ENCODE data around the gene TPCN2. TPM values are rescaled to one million over a fixed set of nuclear protein-coding genes. Genes with fewer than 3 reads are reported as not detected.
A peak's percentile ranks its signal among the peaks of the same experiment; 100 is the strongest.

The TPCN2 gene
- total RNA-seq, 3 donors from 2014 or later (not counting 1 experiment from before 2014, with no cell fraction given) = 14.9 to 18.3 (median 18.2) TPM

GRCh38 chr11:69121621-69122325 lies 73.0 kb downstream of the TPCN2 start:
- intact Hi-C loops (cut with micrococcal nuclease) = no loop called here

GRCh38 chr11:69122326-69122629 lies 73.5 kb downstream of the TPCN2 start:
- H3K27me3 Mint-ChIP-seq (ENCODE audit: low read depth in 2 of 2) = peaks cover 0 to 2% of the 10 kb centered on the region in 2 donors
- H3K4me3 ChIP-seq (ENCODE audit: low read length) = no peak overlapping the region
- H3K36me3 Mint-ChIP-seq = no peaks in the 10 kb centered on the region
- no peaks in the 10 kb centered on the region for H3K36me3 ChIP-seq (ENCODE audit: control insufficient read depth, insufficient read depth, low read length)
- 95% methylated on average over 9 of the region's 9 CpGs for WGBS (ENCODE audit: insufficient coverage)
- H3K4me1 Mint-ChIP-seq = no peaks in the 10 kb centered on the region
- H3K27ac ChIP-seq (ENCODE audit: low read length) = no peak overlapping the region
- ATAC-seq (no peak), DNase-seq (no peak)
- no peak overlapping the region for H3K27ac Mint-ChIP-seq
- H3K9me3 ChIP-seq (ENCODE audit: control insufficient read depth, insufficient read depth, low read length) = no peaks in the 10 kb centered on the region
- no peak overlapping the region for H3K4me3 Mint-ChIP-seq
- H3K27me3 ChIP-seq (ENCODE audit: control insufficient read depth, insufficient read depth, low read length) = no peaks in the 10 kb centered on the region
- H3K9me3 Mint-ChIP-seq = no peaks in the 10 kb centered on the region
- TF ChIP-seq CTCF (IDR thresholded peaks at IDR 0.05) = no peak
- H3K4me1 ChIP-seq (ENCODE audit: control insufficient read depth, insufficient read depth, low read length) = peaks cover 9% of the 10 kb centered on the region
- intact Hi-C loops (cut with micrococcal nuclease) = no loop called here

More at GRCh38 chr11:69121621-69122325, 73.0 kb downstream of the TPCN2 start:
- H3K9me3 Mint-ChIP-seq = no peaks in the 10 kb centered on the region
- H3K4me1 ChIP-seq (ENCODE audit: control insufficient read depth, insufficient read depth, low read length) = peaks cover 9% of the 10 kb centered on the region
- no peak overlapping the region for H3K4me3 Mint-ChIP-seq
- 91% methylated on average over 19 of the region's 19 CpGs for WGBS (ENCODE audit: insufficient coverage)
- H3K27ac ChIP-seq (ENCODE audit: low read length) = no peak overlapping the region
- ATAC-seq (no peak), DNase-seq (no peak)
- H3K27ac Mint-ChIP-seq = no peak overlapping the region
- H3K36me3 Mint-ChIP-seq = no peaks in the 10 kb centered on the region
- H3K4me1 Mint-ChIP-seq = no peaks in the 10 kb centered on the region
- H3K36me3 ChIP-seq (ENCODE audit: control insufficient read depth, insufficient read depth, low read length) = no peaks in the 10 kb centered on the region
- no peaks in the 10 kb centered on the region for H3K9me3 ChIP-seq (ENCODE audit: control insufficient read depth, insufficient read depth, low read length)
- TF ChIP-seq CTCF (IDR thresholded peaks at IDR 0.05) = no peak
- H3K4me3 ChIP-seq (ENCODE audit: low read length) = no peak overlapping the region
- H3K27me3 ChIP-seq (ENCODE audit: control insufficient read depth, insufficient read depth, low read length) = no peaks in the 10 kb centered on the region
- peaks cover 0 to 2% of the 10 kb centered on the region in 2 donors for H3K27me3 Mint-ChIP-seq (ENCODE audit: low read depth in 2 of 2)

DNA sequence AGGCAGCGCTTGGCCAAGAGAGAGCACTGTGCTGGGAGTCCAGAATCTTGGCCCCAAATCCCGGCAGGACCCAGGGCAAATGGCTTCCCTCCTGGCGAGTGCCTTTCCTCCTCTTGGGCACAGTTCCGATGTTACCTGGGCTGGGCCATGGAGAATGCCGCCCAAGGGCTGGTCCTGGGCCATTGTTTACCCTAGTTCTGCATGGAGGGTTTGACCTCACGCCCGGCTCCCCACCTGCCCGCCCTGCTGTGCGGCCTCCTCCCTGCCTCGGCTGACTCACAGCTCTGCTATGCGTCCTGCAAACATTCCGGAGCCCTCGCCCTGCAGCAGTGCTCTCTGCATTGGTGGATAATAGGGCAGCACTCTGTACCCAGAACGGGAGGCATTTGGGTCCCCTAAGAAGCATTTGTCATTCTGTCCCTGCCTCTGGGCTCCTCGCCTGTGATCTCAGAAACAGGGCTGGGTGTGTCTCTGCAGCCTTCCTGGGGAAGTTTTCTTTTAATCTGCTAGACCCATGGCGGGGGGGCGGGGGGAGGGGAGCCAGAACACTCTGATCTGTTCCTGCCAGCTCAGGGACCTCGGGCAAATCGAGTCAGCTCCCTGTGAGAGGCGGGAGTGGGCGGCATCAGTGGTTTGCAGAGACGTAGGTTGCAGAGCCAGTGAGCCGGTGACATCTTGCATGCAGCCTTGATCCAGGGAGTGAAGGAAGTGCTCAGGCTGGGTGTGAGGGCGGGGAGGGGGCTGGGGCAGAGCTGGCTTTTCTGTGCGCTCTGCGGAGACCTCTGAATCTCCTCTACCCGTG lies 74.1 kb downstream of the TPCN2 start:
- peak in 1 of 2 donors; percentile 77 for DNase-seq
- Mint-ChIP-seq H3K27me3 (ENCODE audit: low read depth in 2 of 2) (peaks cover 0 to 2% of the 10 kb centered on the region in 2 donors), H3K4me3 (no peak overlapping the region), H3K27ac (no peak overlapping the region), H3K4me1 (no peaks in the 10 kb centered on the region), H3K9me3 (no peaks in the 10 kb centered on the region), H3K36me3 (no peaks in the 10 kb centered on the region)
- no peak overlapping the region for H3K4me3 ChIP-seq (ENCODE audit: low read length)
- no peak overlapping the region for H3K27ac ChIP-seq (ENCODE audit: low read length)
- 30% methylated on average over 27 of the region's 27 CpGs for WGBS (ENCODE audit: insufficient coverage)
- no peaks in the 10 kb centered on the region for H3K36me3 ChIP-seq (ENCODE audit: control insufficient read depth, insufficient read depth, low read length)
- H3K9me3 ChIP-seq (ENCODE audit: control insufficient read depth, insufficient read depth, low read length) = no peaks in the 10 kb centered on the region
- no peak for TF ChIP-seq CTCF (IDR thresholded peaks at IDR 0.05)
- intact Hi-C loops (cut with micrococcal nuclease) = no loop called here
- no peaks in the 10 kb centered on the region for H3K27me3 ChIP-seq (ENCODE audit: control insufficient read depth, insufficient read depth, low read length)
- peak in 1 of 3 donors; percentile 30 for ATAC-seq
- H3K4me1 ChIP-seq (ENCODE audit: control insufficient read depth, insufficient read depth, low read length) = peaks cover 9% of the 10 kb centered on the region

Measured in natural killer cell (primary cell).